ENCODE measurements around the gene CDC34. TPM values are rescaled to one million over a fixed set of nuclear protein-coding genes. Genes with fewer than 3 reads are reported as not detected.

The CDC34 gene
- total and polyA plus RNA-seq, 7 experiments from 2014 or later, result 20.4 to 47.3 (median 41.4) TPM

GRCh38 chr19:485583-486236 lies 45.9 kb upstream of the CDC34 start:
- Mint-ChIP-seq H3K36me3 (peaks cover 0 to 4% (median 0%) of the 10 kb centered on the region in 5 donors), H3K27ac (no peak overlapping the region), H3K4me1 (peaks cover 0 to 15% (median 11%) of the 10 kb centered on the region in 7 donors), H3K4me3 (peak overlapping the region in 2 of 10 donors; percentile 29 to 84), H3K9me3 (peaks cover 0 to 12% (median under 1%) of the 10 kb centered on the region in 11 donors), H3K27me3 (peaks cover 0 to 21% (median 11%) of the 10 kb centered on the region in 5 donors)
- peaks cover 0 to 5% of the 10 kb centered on the region in 2 donors for H3K4me1 ChIP-seq (ENCODE audit: control insufficient read depth in 2 of 2, insufficient read depth in 2 of 2, low read length in 2 of 2)
- no peak overlapping the region for H3K27ac ChIP-seq (ENCODE audit: low read depth, low read length)
- intact Hi-C loops (cut with micrococcal nuclease), result no loop called here
- POLR2A ChIA-PET, result interaction anchor here (0.7 kb wide), 1 partner anchor 25 kb away, joined by 3 read pairs; no protein-coding TSS in a partner anchor
- ATAC-seq, result no peak
- H3K36me3 ChIP-seq (ENCODE audit: control insufficient read depth in 2 of 3, insufficient read depth in 3 of 3, low read length in 3 of 3), result no peaks in the 10 kb centered on the region
- peaks cover 0 to 8% (median 0%) of the 10 kb centered on the region in 3 experiments for H3K9me3 ChIP-seq (ENCODE audit: control insufficient read depth in 2 of 3, low read length in 3 of 3)
- CTCF ChIA-PET, result no interaction called here
- no peak overlapping the region for H3K4me3 ChIP-seq (ENCODE audit: low read length)
- peaks cover 0 to 4% of the 10 kb centered on the region in 2 donors for H3K27me3 ChIP-seq (ENCODE audit: control insufficient read depth in 2 of 2, insufficient read depth in 2 of 2, low read length in 2 of 2)
- no peak for DNase-seq

- Histone ChIP-seq H3K27me3 (ENCODE audit: control insufficient read depth in 2 of 2, insufficient read depth in 2 of 2, low read length in 2 of 2) (no peaks in the 10 kb centered on the region), H3K9me3 (ENCODE audit: control insufficient read depth in 2 of 3, low read length in 3 of 3) (no peaks in the 10 kb centered on the region), H3K36me3 (ENCODE audit: control insufficient read depth in 2 of 3, insufficient read depth in 3 of 3, low read length in 3 of 3) (no peaks in the 10 kb centered on the region), H3K4me3 (ENCODE audit: low read length) (peak overlapping the region; percentile 62), H3K27ac (ENCODE audit: low read depth, low read length) (peak overlapping the region; percentile 96), H3K4me1 (ENCODE audit: control insufficient read depth in 2 of 2, insufficient read depth in 2 of 2, low read length in 2 of 2) (peaks cover 0 to 5% of the 10 kb centered on the region in 2 donors)
- Mint-ChIP-seq H3K27ac (peak overlapping the region in 8 of 9 donors; percentile 69 to 88 (median 75)), H3K9me3 (peaks cover 0 to 1% (median 0%) of the 10 kb centered on the region in 11 donors), H3K4me1 (peaks cover 3 to 14% (median 9%) of the 10 kb centered on the region in 7 donors), H3K4me3 (peak overlapping the region; percentile 65 to 87 (median 81)), H3K36me3 (peaks cover 0 to 5% (median 0%) of the 10 kb centered on the region in 5 donors), H3K27me3 (peaks cover 0 to 19% (median 11%) of the 10 kb centered on the region in 5 donors)
- POLR2A ChIA-PET, result interaction anchor here (0.6 to 3.1 kb wide), 8 partner anchors 9 to 1100 kb away, joined by 3 to 54 read pairs (median 4); partner anchors contain the start of gene TPGS1
- intact Hi-C loops (cut with micrococcal nuclease), result loop anchor here (1.0 to 2.0 kb wide), 4 partner anchors 19 to 308 kb away; partner anchors contain the start of genes TPGS1 (in 2 of the 2), CDC34 (in 1 of the 2) and PTBP1 (in 1 of the 2)
- peak; percentile 88 to 95 (median 92) for DNase-seq
- CTCF ChIA-PET, result interaction anchor here (0.8 to 2.4 kb wide), 3 partner anchors 18 to 22 kb away, joined by 3 to 14 read pairs (median 5); partner anchors contain the start of gene TPGS1
- peak; percentile 97 for ATAC-seq
Observed at GRCh38 chr19:488505-489417, 42.8 kb upstream of the CDC34 start.

GRCh38 chr19:489418-490196 lies 42.0 kb upstream of the CDC34 start:
- ChIA-PET POLR2A (interaction anchor here (0.8 to 3.1 kb wide), 9 partner anchors 8 to 370 kb away, joined by 3 to 54 read pairs (median 4); partner anchors contain the start of gene TPGS1), CTCF (interaction anchor here (0.8 to 2.4 kb wide), 2 partner anchors 17 to 21 kb away, joined by 3 to 14 read pairs; partner anchors contain the start of gene TPGS1)
- Mint-ChIP-seq H3K4me3 (peak overlapping the region; percentile 65 to 87 (median 76)), H3K27ac (peak overlapping the region; percentile 31 to 80 (median 70)), H3K9me3 (no peaks in the 10 kb centered on the region), H3K27me3 (peaks cover 0 to 13% (median 11%) of the 10 kb centered on the region in 5 donors), H3K36me3 (peaks cover 0 to 6% (median 0%) of the 10 kb centered on the region in 5 donors), H3K4me1 (peaks cover 6 to 15% (median 11%) of the 10 kb centered on the region in 7 donors)
- H3K27me3 ChIP-seq (ENCODE audit: control insufficient read depth in 2 of 2, insufficient read depth in 2 of 2, low read length in 2 of 2), result no peaks in the 10 kb centered on the region
- H3K9me3 ChIP-seq (ENCODE audit: control insufficient read depth in 2 of 3, low read length in 3 of 3), result no peaks in the 10 kb centered on the region
- intact Hi-C loops (cut with micrococcal nuclease), result loop anchor here (1.0 to 2.0 kb wide), 4 partner anchors 18 to 307 kb away; partner anchors contain the start of genes TPGS1 (in 2 of the 2), CDC34 (in 1 of the 2) and PTBP1 (in 1 of the 2)
- peak overlapping the region; percentile 62 for H3K4me3 ChIP-seq (ENCODE audit: low read length)
- ATAC-seq (no peak), DNase-seq (no peak)
- H3K36me3 ChIP-seq (ENCODE audit: control insufficient read depth in 2 of 3, insufficient read depth in 3 of 3, low read length in 3 of 3), result no peaks in the 10 kb centered on the region
- H3K4me1 ChIP-seq (ENCODE audit: control insufficient read depth in 2 of 2, insufficient read depth in 2 of 2, low read length in 2 of 2), result peaks cover 0 to 5% of the 10 kb centered on the region in 2 donors
- H3K27ac ChIP-seq (ENCODE audit: low read depth, low read length), result peak overlapping the region; percentile 96

GRCh38 chr19:491146-491741 lies 40.3 kb upstream of the CDC34 start:
- Histone ChIP-seq H3K9me3 (ENCODE audit: control insufficient read depth in 2 of 3, low read length in 3 of 3) (no peaks in the 10 kb centered on the region), H3K4me3 (ENCODE audit: low read length) (no peak overlapping the region), H3K27ac (ENCODE audit: low read depth, low read length) (peak overlapping the region; percentile 29), H3K27me3 (ENCODE audit: control insufficient read depth in 2 of 2, insufficient read depth in 2 of 2, low read length in 2 of 2) (no peaks in the 10 kb centered on the region), H3K36me3 (ENCODE audit: control insufficient read depth in 2 of 3, insufficient read depth in 3 of 3, low read length in 3 of 3) (no peaks in the 10 kb centered on the region), H3K4me1 (ENCODE audit: control insufficient read depth in 2 of 2, insufficient read depth in 2 of 2, low read length in 2 of 2) (peaks cover 0 to 5% of the 10 kb centered on the region in 2 donors)
- POLR2A ChIA-PET, result interaction anchor here (1.0 to 1.9 kb wide), 4 partner anchors 15 to 20 kb away, joined by 3 to 18 read pairs (median 6); no protein-coding TSS in a partner anchor
- no peak for ATAC-seq
- Mint-ChIP-seq H3K9me3 (no peaks in the 10 kb centered on the region), H3K4me1 (peaks cover 6 to 15% (median 11%) of the 10 kb centered on the region in 7 donors), H3K4me3 (no peak overlapping the region), H3K27me3 (peaks cover 0 to 10% (median 0%) of the 10 kb centered on the region in 5 donors), H3K36me3 (peaks cover 0 to 6% (median 0%) of the 10 kb centered on the region in 5 donors), H3K27ac (no peak overlapping the region)
- intact Hi-C loops (cut with micrococcal nuclease), result no loop called here
- CTCF ChIA-PET, result no interaction called here
- DNase-seq, result peak in 1 of 9 donors; percentile 44

DNA sequence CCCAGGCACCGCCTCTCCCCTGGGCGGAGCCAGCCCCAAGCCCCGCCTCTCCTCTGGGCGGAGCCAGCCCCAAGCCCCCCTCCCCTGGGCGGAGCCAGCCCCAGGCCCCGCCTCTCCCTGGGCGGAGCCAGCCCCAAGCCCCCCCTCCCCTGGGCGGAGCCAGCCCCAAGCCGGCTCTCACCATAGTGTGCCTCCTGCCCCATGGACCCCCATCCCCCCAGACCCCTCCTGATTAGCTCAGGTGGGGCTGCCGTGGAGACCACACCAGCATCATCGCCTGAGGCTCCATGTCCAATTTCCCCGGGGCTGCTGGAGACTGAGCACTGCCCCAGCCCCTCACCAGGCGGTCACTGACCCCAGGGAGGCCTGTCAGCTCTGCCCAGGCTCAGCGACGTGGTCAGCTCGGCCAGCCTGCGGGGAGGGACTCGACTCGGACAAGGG lies 39.4 kb upstream of the CDC34 start:
- Mint-ChIP-seq H3K27ac (no peak overlapping the region), H3K27me3 (peaks cover 0 to 9% (median 0%) of the 10 kb centered on the region in 5 donors), H3K4me3 (no peak overlapping the region), H3K4me1 (peaks cover 6 to 15% (median 11%) of the 10 kb centered on the region in 7 donors), H3K9me3 (no peaks in the 10 kb centered on the region), H3K36me3 (peaks cover 0 to 6% (median 0%) of the 10 kb centered on the region in 5 donors)
- DNase-seq (peak in 3 of 9 donors; percentile 31 to 72 (median 50)), ATAC-seq (peak; percentile 39)
- Histone ChIP-seq H3K4me1 (ENCODE audit: control insufficient read depth in 2 of 2, insufficient read depth in 2 of 2, low read length in 2 of 2) (peaks cover 0 to 5% of the 10 kb centered on the region in 2 donors), H3K9me3 (ENCODE audit: control insufficient read depth in 2 of 3, low read length in 3 of 3) (no peaks in the 10 kb centered on the region), H3K27me3 (ENCODE audit: control insufficient read depth in 2 of 2, insufficient read depth in 2 of 2, low read length in 2 of 2) (no peaks in the 10 kb centered on the region), H3K27ac (ENCODE audit: low read depth, low read length) (no peak overlapping the region), H3K4me3 (ENCODE audit: low read length) (no peak overlapping the region), H3K36me3 (ENCODE audit: control insufficient read depth in 2 of 3, insufficient read depth in 3 of 3, low read length in 3 of 3) (no peaks in the 10 kb centered on the region)
- intact Hi-C loops (cut with micrococcal nuclease), result no loop called here
- ChIA-PET CTCF (no interaction called here), POLR2A (interaction anchor here (0.7 to 1.3 kb wide), 2 partner anchors 9 to 14 kb away, joined by 5 to 10 read pairs; no protein-coding TSS in a partner anchor)
